Esophagus muscularis mucosa (tissue), 4 donors: ENCODE data around the gene S100A11. TPM values are rescaled to one million over a fixed set of nuclear protein-coding genes. Genes with fewer than 3 reads are reported as not detected.

ENCODE experiments used
- DNase-seq: peaks from one replicate; pipeline ENCODE4 v3.0.0-alpha.2; 2017; ENCODE audit errors: extremely low spot score
- H3K27ac ChIP-seq, 4 donors: fragments of 200-600 bp; sonication (generic); replicated peaks in 1 of 4; 1 replicate in 3 of 4; 2 replicates in 1 of 4; pipeline ENCODE4 v1.5.1; 2016 to 2019; ENCODE audit warnings: mild to moderate bottlenecking in 1 of 4
- H3K27me3 ChIP-seq, 4 donors: fragments of 200-600 bp; sonication (generic); one replicate each; pipeline versions ENCODE4 v1.5.1 to v1.6.0; 2016 to 2019
- H3K36me3 ChIP-seq, 4 donors: fragments of 200-600 bp; sonication (generic); one replicate each; pipeline ENCODE4 v1.5.1; 2016 to 2019
- H3K4me1 ChIP-seq, 4 donors: fragments of 200-600 bp; sonication (generic); one replicate each; pipeline ENCODE4 v1.5.1; 2016 to 2019
- H3K4me3 ChIP-seq, 4 donors: fragments of 200-600 bp; sonication (generic); 1 replicate in 2 of 4; 2 replicates in 2 of 4; pipeline ENCODE4 v1.5.1; 2016 to 2019; ENCODE audit warnings: mild to moderate bottlenecking in 4 of 4, moderate library complexity in 1 of 4
- H3K9me3 ChIP-seq, 4 donors: fragments of 200-600 bp; sonication (generic); 1 replicate in 3 of 4; 2 replicates in 1 of 4; pipeline ENCODE4 v1.5.1; 2016 to 2019
- CTCF ChIP-seq, 3 experiments: fragments of 200-600 bp in 2 of 3; fragments of 450-650 bp in 1 of 3; sonication (generic) in 2 of 3; IDR thresholded peaks; one replicate each; pipeline ENCODE4 v1.5.1; 2017 to 2019; ENCODE audit warnings: antibody characterized with exemption in 3 of 3, mild to moderate bottlenecking in 2 of 3, moderate library complexity in 1 of 3
- EP300 ChIP-seq: sonication (generic); formaldehyde crosslinking; IDR thresholded peaks from one replicate; pipeline ENCODE4 v1.6.1; 2017; ENCODE audit warnings: antibody characterized with exemption
- POLR2A ChIP-seq: fragments of 450-650 bp; IDR thresholded peaks from one replicate; pipeline ENCODE4 v1.6.1; 2017; ENCODE audit warnings: antibody characterized with exemption, moderate library complexity, mild to moderate bottlenecking, low read depth
- POLR2AphosphoS5 ChIP-seq, 2 donors: sonication (generic); formaldehyde crosslinking; IDR thresholded peaks; one replicate each; pipeline ENCODE4 v1.6.1; 2017; ENCODE audit warnings: antibody characterized with exemption in 2 of 2
- WGBS: methylation state at CpG from one replicate; pipeline ENCODE4 v1.1.5; 2018; 5-methylcytosine and 5-hydroxymethylcytosine counted together
- intact Hi-C: fragments of 100-400 bp; cut with DNase I; formaldehyde crosslinking; loops from one replicate; pipeline ENCODE4 v1.15.1; 2023
- total RNA-seq, 4 donors: library from RNA; depleted of rRNA; stranded (reverse); fragments of >200 nt; gene quantifications; one replicate each; pipeline versions ENCODE4 v1.1.0 to v1.2.1, GENCODE V29; 2016

S100A11 gene
- total RNA-seq, 4 donors from 2014 or later: 68.5 to 190 (median 115) TPM

- H3K27me3 ChIP-seq: no peaks in the 10 kb centered on the region
- no peak for TF ChIP-seq EP300
- TF ChIP-seq POLR2AphosphoS5 (IDR thresholded peaks at IDR 0.05): peak; percentile 12 to 17
- peak; percentile 45 to 64 (median 48) for TF ChIP-seq CTCF (IDR thresholded peaks at IDR 0.05)
- no peaks in the 10 kb centered on the region for H3K9me3 ChIP-seq
- H3K4me1 ChIP-seq: peaks cover 12 to 41% (median 32%) of the 10 kb centered on the region in 4 donors
- H3K36me3 ChIP-seq: peaks cover 17 to 40% (median 28%) of the 10 kb centered on the region in 4 donors
- H3K27ac ChIP-seq: peak overlapping the region; percentile 82 to 87 (median 86)
- H3K4me3 ChIP-seq: peak overlapping the region; percentile 67 to 76 (median 70)
- WGBS: 28% methylated on average over 8 of the region's 8 CpGs
- no peak for DNase-seq
- intact Hi-C loops: no loop called here
These were observed 1.9 kb downstream of the S100A11 start for GRCh38 chr1:152034654-152035538.

GRCh38 chr1:152034324-152034653 lies 2.5 kb downstream of the S100A11 start:
- peak overlapping the region in 3 of 4 donors; percentile 82 to 87 (median 87) for H3K27ac ChIP-seq
- DNase-seq: no peak
- peaks cover 12 to 41% (median 32%) of the 10 kb centered on the region in 4 donors for H3K4me1 ChIP-seq
- 91% methylated on average over 1 of the region's 1 CpG for WGBS
- peaks cover 17 to 40% (median 28%) of the 10 kb centered on the region in 4 donors for H3K36me3 ChIP-seq
- H3K27me3 ChIP-seq: no peaks in the 10 kb centered on the region
- H3K9me3 ChIP-seq: no peaks in the 10 kb centered on the region
- intact Hi-C loops: no loop called here
- peak overlapping the region; percentile 67 to 76 (median 70) for H3K4me3 ChIP-seq
- no peak for TF ChIP-seq CTCF (IDR thresholded peaks at IDR 0.05)
- no peak for TF ChIP-seq EP300
- TF ChIP-seq POLR2A: no peak
- no peak for TF ChIP-seq POLR2AphosphoS5 (IDR thresholded peaks at IDR 0.05)

GRCh38 chr1:152029929-152030211 lies 6.9 kb downstream of the S100A11 start:
- H3K27me3 ChIP-seq: no peaks in the 10 kb centered on the region
- H3K36me3 ChIP-seq: peaks cover 17 to 40% (median 28%) of the 10 kb centered on the region in 4 donors
- intact Hi-C loops: no loop called here
- TF ChIP-seq CTCF (IDR thresholded peaks at IDR 0.05) (no peak), EP300 (no peak), POLR2AphosphoS5 (IDR thresholded peaks at IDR 0.05) (no peak), POLR2A (no peak)
- no peaks in the 10 kb centered on the region for H3K9me3 ChIP-seq
- H3K4me1 ChIP-seq: peaks cover 7 to 18% (median 13%) of the 10 kb centered on the region in 4 donors
- no peak for DNase-seq
- WGBS: 94% methylated on average over 4 of the region's 4 CpGs
- H3K4me3 ChIP-seq: no peak overlapping the region
- H3K27ac ChIP-seq: no peak overlapping the region

GRCh38 chr1:152029144-152029928 lies 7.5 kb downstream of the S100A11 start:
- TF ChIP-seq POLR2AphosphoS5 (IDR thresholded peaks at IDR 0.05): no peak
- TF ChIP-seq POLR2A: no peak
- TF ChIP-seq CTCF (IDR thresholded peaks at IDR 0.05): no peak
- TF ChIP-seq EP300: no peak
- Histone ChIP-seq H3K27ac (no peak overlapping the region), H3K4me1 (peaks cover 6 to 13% (median 8%) of the 10 kb centered on the region in 4 donors), H3K9me3 (no peaks in the 10 kb centered on the region), H3K27me3 (no peaks in the 10 kb centered on the region), H3K4me3 (no peak overlapping the region), H3K36me3 (peaks cover 17 to 40% (median 28%) of the 10 kb centered on the region in 4 donors)
- DNase-seq: no peak
- intact Hi-C loops: no loop called here
- 86% methylated on average over 8 of the region's 8 CpGs for WGBS
